Activated T-cell treated with anti-CD3 and anti-CD28 coated beads for 4 hours (primary cell): ENCODE results near the gene GRAPL.
"Not testable (repeated sequence)": the region's sequence is repeated elsewhere in the genome, so short reads cannot be mapped to it uniquely, and the experiment has no call there.

Experiments used
- DNase-seq: peaks from one replicate; pipeline ENCODE4 v3.0.0-alpha.2; 2020

Gene GRAPL

GRCh38 chr17:19189781-19190405 lies 62.5 kb downstream of the GRAPL start:
- DNase-seq = not testable (repeated sequence)

- DNase-seq = peak; percentile 0
Measured at GRCh38 chr17:19196382-19197204, 69.2 kb downstream of the GRAPL start.

- not testable (repeated sequence) for DNase-seq
Measured at GRCh38 chr17:19202448-19202847, 75.1 kb downstream of the GRAPL start.

GRCh38 chr17:19203429-19203828 lies 76.0 kb downstream of the GRAPL start:
- not testable (repeated sequence) for DNase-seq
